Spleen (tissue), 11 donors: ENCODE data around the gene GSKIP. TPM values are rescaled to one million over a fixed set of nuclear protein-coding genes. Genes with fewer than 3 reads are reported as not detected.
"Not testable (repeated sequence)": the region's sequence is repeated elsewhere in the genome, so short reads cannot be mapped to it uniquely, and the experiment has no call there.

Source experiments
- DNase-seq: peaks from one replicate; pipeline ENCODE4 v3.0.0-alpha.2; 2020
- H3K27ac ChIP-seq, 8 donors: fragments of 200-600 bp; sonication (generic) in 7 of 8; 1 replicate in 4 of 8; 2 replicates in 4 of 8; pipeline versions ENCODE4 v1.5.0 to v1.8.0; 2016 to 2021; ENCODE audit warnings: inconsistent platforms in 4 of 8, mild to moderate bottlenecking in 4 of 8, moderate library complexity in 1 of 8
- H3K27me3 ChIP-seq, 7 donors: fragments of 200-600 bp; sonication (generic) in 6 of 7; replicated peaks in 1 of 7; 1 replicate in 4 of 7; 2 replicates in 3 of 7; pipeline versions ENCODE4 v1.5.0 to v1.8.0; 2016 to 2021; ENCODE audit warnings: inconsistent platforms in 3 of 7, mild to moderate bottlenecking in 1 of 7
- H3K36me3 ChIP-seq, 6 donors: fragments of 200-600 bp; sonication (generic) in 5 of 6; 1 replicate in 4 of 6; 2 replicates in 2 of 6; pipeline versions ENCODE4 v1.5.0 to v1.8.0; 2016 to 2021; ENCODE audit warnings: inconsistent platforms in 2 of 6
- H3K4me1 ChIP-seq, 6 donors: fragments of 200-600 bp; sonication (generic) in 5 of 6; 1 replicate in 3 of 6; 2 replicates in 3 of 6; pipeline versions ENCODE4 v1.5.0 to v1.8.0; 2016 to 2021; ENCODE audit warnings: inconsistent platforms in 3 of 6
- H3K4me3 ChIP-seq, 8 donors: fragments of 200-600 bp; sonication (generic) in 7 of 8; 1 replicate in 4 of 8; 2 replicates in 4 of 8; pipeline versions ENCODE4 v1.5.0 to v1.8.0; 2016 to 2021; ENCODE audit warnings: inconsistent platforms in 4 of 8, mild to moderate bottlenecking in 4 of 8, moderate library complexity in 2 of 8
- H3K9me3 ChIP-seq, 8 donors: fragments of 200-600 bp; sonication (generic) in 7 of 8; 1 replicate in 4 of 8; 2 replicates in 4 of 8; pipeline versions ENCODE4 v1.5.0 to v1.8.0; 2016 to 2021; ENCODE audit warnings: inconsistent platforms in 4 of 8
- CTCF ChIP-seq, 11 experiments: fragments of 200-600 bp in 7 of 11; fragments of 450-650 bp in 4 of 11; sonication (generic) in 4 of 11; IDR thresholded peaks in 8 of 11; conservative IDR thresholded peaks in 3 of 11; 1 replicate in 7 of 11; 2 replicates in 4 of 11; pipeline versions ENCODE4 v1.4.0 to v1.8.0; 2016 to 2021; ENCODE audit warnings: antibody characterized with exemption in 11 of 11, inconsistent platforms in 4 of 11, mild to moderate bottlenecking in 1 of 11
- POLR2A ChIP-seq, 3 donors: fragments of 450-650 bp; IDR thresholded peaks; one replicate each; pipeline ENCODE4 v1.5.1; 2017; ENCODE audit warnings: antibody characterized with exemption in 3 of 3, mild to moderate bottlenecking in 1 of 3
- POLR2AphosphoS5 ChIP-seq, 3 donors: sonication (generic); formaldehyde crosslinking; IDR thresholded peaks; one replicate each; pipeline ENCODE4 v1.5.1; 2017; ENCODE audit warnings: antibody characterized with exemption in 3 of 3
- WGBS, 5 donors: extraction: QIAGEN DNeasy Blood & Tissue Kit in 3 of 5; methylation state at CpG; one replicate each; pipeline versions ENCODE4 v1.1.5 to v1.1.7; 2013 to 2018; 5-methylcytosine and 5-hydroxymethylcytosine counted together
- intact Hi-C: fragments of 100-400 bp; cut with DNase I; formaldehyde crosslinking; loops from one replicate; pipeline ENCODE4 v1.15.0; 2023; ENCODE audit warnings: low total_unique reads
- polyA plus RNA-seq, 3 donors: library from polyadenylated mRNA; stranded (reverse); fragments of 200-250 nt; gene quantifications; one replicate each; pipeline ENCODE4 v1.2.1, GENCODE V29; 2013
- total RNA-seq, 7 donors: library from RNA; depleted of rRNA in 3 of 7; stranded (reverse); fragments of >200 nt in 3 of 7; fragmentation: NEBNext Ultra II Directional in 4 of 7; extraction: Animal tissue kit (Norgen Biotek cat#: 25700) in 4 of 7; gene quantifications; one replicate each; pipeline versions ENCODE4 v1.1.0 to v1.2.1, GENCODE V29; 2016 to 2021
- donor health status: healthy with polysubstance abuse.
- donor health status: DM: no; HTN: no; CAD: no; lungs with moderate emphysema.
- donor health status: DM: no; HTN: no; CAD: no.
- donor health status: Bipolar disorder and iron deficiency.
- donor health status: healthy.
- donor health status: DM: no; HTN: no; CAD: no.
- donor health status: DM: yes; HTN: yes; CAD: no.

Gene GSKIP
- total and polyA plus RNA-seq, 10 donors, result 11.0 to 24.3 (median 15.9) TPM

- Histone ChIP-seq H3K27ac (no peak overlapping the region), H3K27me3 (no peaks in the 10 kb centered on the region), H3K4me1 (peaks cover 0 to 6% (median 0%) of the 10 kb centered on the region in 6 donors), H3K36me3 (peaks cover 0 to 40% (median 8%) of the 10 kb centered on the region in 6 donors), H3K9me3 (no peaks in the 10 kb centered on the region), H3K4me3 (no peak overlapping the region)
- 92 to 98% (median 94%) methylated on average over 2 of the region's 2 CpGs for WGBS, 5 donors
- TF ChIP-seq POLR2A (IDR thresholded peaks at IDR 0.05) (no peak), POLR2AphosphoS5 (IDR thresholded peaks at IDR 0.05) (no peak), CTCF (IDR thresholded peaks at IDR 0.05 in 8 of 11, conservative IDR thresholded peaks at IDR 0.05 in 3 of 11) (no peak)
- DNase-seq, result no peak
- intact Hi-C loops, result no loop called here
Observed at GRCh38 chr14:96345669-96346068, 17.7 kb upstream of the GSKIP start.

DNA sequence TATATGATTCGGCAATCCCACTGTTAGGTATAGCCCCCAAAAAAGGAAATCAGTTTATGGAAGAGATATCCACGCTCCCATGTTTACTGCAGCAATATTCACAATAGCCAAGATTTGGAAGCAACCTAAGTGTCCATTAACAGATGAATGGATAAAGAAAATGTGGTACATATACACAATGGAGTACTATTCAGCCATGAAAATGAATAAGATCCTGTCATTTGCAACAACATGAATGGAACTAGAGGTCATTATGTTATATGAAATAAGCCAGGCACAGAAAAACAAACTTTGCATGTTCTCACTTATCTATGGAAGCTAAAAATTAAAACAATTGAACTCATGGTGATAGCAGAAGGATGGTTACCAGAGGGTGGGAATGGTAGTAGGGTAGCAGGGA is 15.4 kb upstream of the GSKIP start:
- H3K4me3 ChIP-seq, H3K27ac ChIP-seq, H3K9me3 ChIP-seq, H3K4me1 ChIP-seq, DNase-seq, intact Hi-C loops, H3K27me3 ChIP-seq: not testable (repeated sequence)
- peaks cover 0 to 17% (median 2%) of the 10 kb centered on the region in 6 donors for H3K36me3 ChIP-seq
- 94 to 100% (median 97%) methylated on average over 2 of the region's 2 CpGs for WGBS, 5 donors

GRCh38 chr14:96349286-96350075 is 13.8 kb upstream of the GSKIP start:
- H3K4me3 ChIP-seq, result no peak overlapping the region
- no peaks in the 10 kb centered on the region for H3K27me3 ChIP-seq
- TF ChIP-seq POLR2AphosphoS5 (IDR thresholded peaks at IDR 0.05), result no peak
- TF ChIP-seq CTCF (IDR thresholded peaks at IDR 0.05 in 8 of 11, conservative IDR thresholded peaks at IDR 0.05 in 3 of 11), result no peak
- no peak for TF ChIP-seq POLR2A (IDR thresholded peaks at IDR 0.05)
- H3K4me1 ChIP-seq, result peaks cover 0 to 6% (median 0%) of the 10 kb centered on the region in 6 donors
- intact Hi-C loops, result no loop called here
- no peaks in the 10 kb centered on the region for H3K9me3 ChIP-seq
- DNase-seq, result no peak
- peaks cover 0 to 8% (median 0%) of the 10 kb centered on the region in 6 donors for H3K36me3 ChIP-seq
- no peak overlapping the region for H3K27ac ChIP-seq
- WGBS, 5 donors, result 90 to 96% (median 92%) methylated on average over 7 of the region's 7 CpGs

DNA sequence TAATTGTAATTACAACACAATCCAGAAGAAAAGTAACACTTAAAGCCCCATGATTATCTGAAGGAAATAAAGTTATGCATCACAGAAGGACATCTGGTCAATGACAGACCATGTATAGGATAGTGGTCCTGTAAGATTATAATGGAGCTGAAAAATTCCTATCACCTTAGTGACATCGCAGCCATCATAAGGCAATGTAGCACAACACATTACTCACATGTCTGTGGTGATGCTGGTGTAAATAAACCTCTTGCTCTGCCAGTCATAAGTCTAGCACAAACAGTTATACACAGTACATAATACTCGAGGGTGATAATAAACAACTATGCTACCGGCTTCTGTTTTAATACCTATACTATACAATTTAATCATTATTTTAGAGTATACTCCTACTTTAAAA is 11.3 kb upstream of the GSKIP start:
- WGBS, 5 donors, result 92 to 96% (median 95%) methylated on average over 3 of the region's 3 CpGs

More for the DNA sequence above, 11.3 kb upstream of the GSKIP start:
- no peak for TF ChIP-seq CTCF (IDR thresholded peaks at IDR 0.05 in 8 of 11, conservative IDR thresholded peaks at IDR 0.05 in 3 of 11)
- TF ChIP-seq POLR2AphosphoS5 (IDR thresholded peaks at IDR 0.05), result no peak
- TF ChIP-seq POLR2A (IDR thresholded peaks at IDR 0.05), result no peak
- H3K4me1 ChIP-seq, result peaks cover 0 to 6% (median 0%) of the 10 kb centered on the region in 6 donors
- H3K27ac ChIP-seq, result no peak overlapping the region
- no peaks in the 10 kb centered on the region for H3K9me3 ChIP-seq
- intact Hi-C loops, result no loop called here
- no peaks in the 10 kb centered on the region for H3K27me3 ChIP-seq
- H3K4me3 ChIP-seq, result no peak overlapping the region
- DNase-seq, result no peak
- H3K36me3 ChIP-seq, result no peaks in the 10 kb centered on the region
